Effector memory CD8-positive, alpha-beta T cell (primary cell): ENCODE data around the gene DHX9.

ENCODE experiments used
- ATAC-seq: fragments of 150-1000 bp; cut with Tn5 transposase; replicated peaks from 2 replicates; pipeline ENCODE4 v1.10.0; 2021; ENCODE audit warnings: mild to moderate bottlenecking, moderate library complexity
- DNase-seq, 3 experiments: peaks; one replicate each; pipeline ENCODE4 v3.0.0; 2021
- H3K27ac Mint-ChIP-seq, 2 donors: one replicate each; pipeline ENCODE4 v1.8.0; 2022; ENCODE audit warnings: mild to moderate bottlenecking in 2 of 2, mixed read lengths in 2 of 2, moderate library complexity in 2 of 2
- H3K27me3 Mint-ChIP-seq, 2 donors: one replicate each; pipeline ENCODE4 v1.8.0; 2022; ENCODE audit warnings: mixed read lengths in 2 of 2
- H3K36me3 Mint-ChIP-seq: one replicate; pipeline ENCODE4 v1.8.0; 2022; ENCODE audit warnings: mild to moderate bottlenecking, moderate library complexity, mixed read lengths; ENCODE audit not compliant: insufficient read depth
- H3K4me1 Mint-ChIP-seq, 2 donors: one replicate each; pipeline ENCODE4 v1.8.0; 2022; ENCODE audit warnings: low read depth in 2 of 2, mixed read lengths in 2 of 2
- H3K4me3 Mint-ChIP-seq, 2 donors: one replicate each; pipeline ENCODE4 v1.8.0; 2022; ENCODE audit warnings: mild to moderate bottlenecking in 2 of 2, mixed read lengths in 2 of 2, moderate library complexity in 2 of 2
- H3K9me3 Mint-ChIP-seq, 2 donors: one replicate each; pipeline ENCODE4 v1.8.0; 2022; ENCODE audit warnings: mixed read lengths in 2 of 2
- total RNA-seq, 9 experiments: gene quantifications; one replicate each; lab custom pipeline; 2026; lab: John Stamatoyannopoulos, UW

The DHX9 gene
- total RNA-seq = 324 to 786 (median 522) reads per million in 9 experiments

- Mint-ChIP-seq H3K4me1 (peaks cover 38 to 49% of the 10 kb centered on the region in 2 donors), H3K36me3 (peaks cover 48% of the 10 kb centered on the region), H3K9me3 (no peaks in the 10 kb centered on the region), H3K27me3 (no peaks in the 10 kb centered on the region), H3K27ac (peak within 1 kb of the TSS; percentile 87 to 89), H3K4me3 (peak within 1 kb of the TSS; percentile 93 to 95)
- peak; percentile 86 for ATAC-seq
- DNase-seq = peak; percentile 97 to 99 (median 98)
These were observed at the start of gene DHX9 for GRCh38 chr1:182839209-182840066. TSS of gene DHX9 (plus strand) at chr1:182839347. CDS start at chr1:182842567, 3,220 bp downstream.

GRCh38 chr1:182791281-182792179 is 47.6 kb upstream of the DHX9 start:
- Mint-ChIP-seq H3K27me3 (no peaks in the 10 kb centered on the region), H3K36me3 (peaks cover 5% of the 10 kb centered on the region), H3K9me3 (no peaks in the 10 kb centered on the region), H3K4me1 (peaks cover 6 to 9% of the 10 kb centered on the region in 2 donors), H3K27ac (no peak overlapping the region), H3K4me3 (peak overlapping the region in 1 of 2 donors; percentile 93)
- ATAC-seq = no peak
- DNase-seq = no peak

GRCh38 chr1:182794091-182794490 is 45.1 kb upstream of the DHX9 start:
- no peak for DNase-seq
- ATAC-seq = no peak
- peaks cover 2 to 6% of the 10 kb centered on the region in 2 donors for H3K4me1 Mint-ChIP-seq
- H3K27me3 Mint-ChIP-seq = no peaks in the 10 kb centered on the region
- no peak overlapping the region for H3K27ac Mint-ChIP-seq
- no peak overlapping the region for H3K4me3 Mint-ChIP-seq
- H3K9me3 Mint-ChIP-seq = no peaks in the 10 kb centered on the region
- peaks cover 3% of the 10 kb centered on the region for H3K36me3 Mint-ChIP-seq

- Mint-ChIP-seq H3K4me1 (peaks cover 0 to 3% of the 10 kb centered on the region in 2 donors), H3K36me3 (no peaks in the 10 kb centered on the region), H3K27me3 (no peaks in the 10 kb centered on the region), H3K9me3 (no peaks in the 10 kb centered on the region), H3K27ac (no peak overlapping the region), H3K4me3 (no peak overlapping the region)
- no peak for DNase-seq
- ATAC-seq = no peak
These were observed 44.4 kb upstream of the DHX9 start for GRCh38 chr1:182794676-182795201.

- no peaks in the 10 kb centered on the region for H3K27me3 Mint-ChIP-seq
- no peak overlapping the region for H3K27ac Mint-ChIP-seq
- no peaks in the 10 kb centered on the region for H3K36me3 Mint-ChIP-seq
- H3K9me3 Mint-ChIP-seq = no peaks in the 10 kb centered on the region
- ATAC-seq = no peak
- no peak for DNase-seq
- H3K4me3 Mint-ChIP-seq = no peak overlapping the region
- no peaks in the 10 kb centered on the region for H3K4me1 Mint-ChIP-seq
These were observed 43.5 kb upstream of the DHX9 start for GRCh38 chr1:182795563-182796228.

- Mint-ChIP-seq H3K4me3 (no peak overlapping the region), H3K27me3 (no peaks in the 10 kb centered on the region), H3K36me3 (no peaks in the 10 kb centered on the region), H3K27ac (no peak overlapping the region), H3K9me3 (no peaks in the 10 kb centered on the region), H3K4me1 (no peaks in the 10 kb centered on the region)
- ATAC-seq (no peak), DNase-seq (no peak)
These were observed 36.9 kb upstream of the DHX9 start for GRCh38 chr1:182802006-182802803.

- ATAC-seq = no peak
- no peak overlapping the region for H3K27ac Mint-ChIP-seq
- H3K27me3 Mint-ChIP-seq = no peaks in the 10 kb centered on the region
- no peak for DNase-seq
- peaks cover 4% of the 10 kb centered on the region for H3K36me3 Mint-ChIP-seq
- no peaks in the 10 kb centered on the region for H3K9me3 Mint-ChIP-seq
- no peaks in the 10 kb centered on the region for H3K4me1 Mint-ChIP-seq
- H3K4me3 Mint-ChIP-seq = no peak overlapping the region
These were observed 35.3 kb upstream of the DHX9 start for GRCh38 chr1:182803846-182804245.

GRCh38 chr1:182806015-182806678 is 33.0 kb upstream of the DHX9 start:
- Mint-ChIP-seq H3K9me3 (no peaks in the 10 kb centered on the region), H3K27ac (no peak overlapping the region), H3K4me1 (no peaks in the 10 kb centered on the region), H3K36me3 (peaks cover 4% of the 10 kb centered on the region), H3K27me3 (no peaks in the 10 kb centered on the region), H3K4me3 (no peak overlapping the region)
- ATAC-seq = no peak
- no peak for DNase-seq

GRCh38 chr1:182807907-182808306 is 31.2 kb upstream of the DHX9 start:
- Mint-ChIP-seq H3K27me3 (no peaks in the 10 kb centered on the region), H3K9me3 (no peaks in the 10 kb centered on the region), H3K36me3 (peaks cover 4% of the 10 kb centered on the region), H3K27ac (no peak overlapping the region), H3K4me3 (no peak overlapping the region), H3K4me1 (no peaks in the 10 kb centered on the region)
- ATAC-seq = no peak
- DNase-seq = no peak

GRCh38 chr1:182809414-182809957 is 29.7 kb upstream of the DHX9 start:
- H3K36me3 Mint-ChIP-seq = peaks cover 4% of the 10 kb centered on the region
- H3K27ac Mint-ChIP-seq = no peak overlapping the region
- no peaks in the 10 kb centered on the region for H3K4me1 Mint-ChIP-seq
- ATAC-seq (no peak), DNase-seq (no peak)
- no peaks in the 10 kb centered on the region for H3K27me3 Mint-ChIP-seq
- H3K4me3 Mint-ChIP-seq = no peak overlapping the region
- no peaks in the 10 kb centered on the region for H3K9me3 Mint-ChIP-seq

- H3K36me3 Mint-ChIP-seq = peaks cover 4% of the 10 kb centered on the region
- no peak overlapping the region for H3K27ac Mint-ChIP-seq
- H3K4me1 Mint-ChIP-seq = no peaks in the 10 kb centered on the region
- ATAC-seq (no peak), DNase-seq (no peak)
- H3K4me3 Mint-ChIP-seq = no peak overlapping the region
- H3K27me3 Mint-ChIP-seq = no peaks in the 10 kb centered on the region
- H3K9me3 Mint-ChIP-seq = no peaks in the 10 kb centered on the region
These were observed 27.0 kb upstream of the DHX9 start for GRCh38 chr1:182811975-182812722.
